ENCODE measurements around the gene NKAIN1. TPM values are rescaled to one million over a fixed set of nuclear protein-coding genes. Genes with fewer than 3 reads are reported as not detected.
A peak's percentile ranks its signal among the peaks of the same experiment; 100 is the strongest.

The NKAIN1 gene
- total and polyA plus RNA-seq, 2 experiments from 2014 or later, result 14.7 to 56.7 TPM

DNA sequence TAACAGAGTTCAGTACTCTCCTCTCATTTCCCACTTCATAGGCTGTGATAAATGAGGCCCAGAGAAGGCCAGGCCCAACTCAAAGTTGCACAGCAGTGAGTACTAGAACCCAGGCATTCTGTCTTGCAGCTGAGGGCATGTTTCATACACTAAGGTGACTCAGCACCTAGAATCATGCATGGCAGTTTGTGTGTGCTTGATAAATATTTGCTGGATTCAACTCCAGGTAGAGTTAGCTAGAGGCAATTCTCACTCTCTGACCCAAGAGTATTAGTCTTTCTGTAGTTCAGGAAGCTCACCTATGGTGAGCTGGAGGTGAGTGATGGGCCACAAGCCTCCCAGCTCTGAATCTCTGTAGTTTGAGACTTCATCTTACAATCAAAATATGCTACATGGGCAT lies 10.7 kb downstream of the NKAIN1 start:
- Histone ChIP-seq H4K20me1 (replicated peaks; ENCODE audit: insufficient read depth) (peaks cover under 1% of the 10 kb centered on the region), H3K36me3 (ENCODE audit: insufficient read depth) (no peaks in the 10 kb centered on the region), H3K4me2 (no peak overlapping the region), H3K4me3 (no peak overlapping the region), H2AFZ (no peak overlapping the region), H3K4me1 (ENCODE audit: insufficient read depth) (peaks cover 3% of the 10 kb centered on the region; the same call in 1 of the 2 replicates), H3K27me3 (ENCODE audit: insufficient read depth) (no peaks in the 10 kb centered on the region), H3K79me2 (replicated peaks; ENCODE audit: insufficient read depth) (peaks cover 15% of the 10 kb centered on the region; the same call in 1 of the 2 replicates), H3F3A (replicated peaks; ENCODE audit: low read depth) (no peaks in the 10 kb centered on the region), H3K27ac (ENCODE audit: low read depth) (no peak overlapping the region), H3K9me2 (ENCODE audit: insufficient read depth) (no peaks in the 10 kb centered on the region)
- Mint-ChIP-seq H3K4me3 (no peak overlapping the region), H3K27me3 (ENCODE audit: insufficient read depth, low read depth, poor library complexity) (no peaks in the 10 kb centered on the region), H3K4me1 (peaks cover 7% of the 10 kb centered on the region), H3K9me3 (no peaks in the 10 kb centered on the region), H3K27ac (no peak overlapping the region), H3K36me3 (ENCODE audit: low read depth) (no peaks in the 10 kb centered on the region)
- no peak for DNase-seq (ENCODE audit: low spot score)
- TF ChIP-seq ZNF331 (CRISPR knock-in tag; IDR thresholded peaks at IDR 0.05; ENCODE audit: low read depth) (no peak), POLR2AphosphoS5 (IDR thresholded peaks at IDR 0.05; ENCODE audit: low read depth) (no peak), NANOG (IDR thresholded peaks at IDR 0.05; ENCODE audit: borderline replicate concordance) (no peak), STAT1 (IDR thresholded peaks at IDR 0.05; ENCODE audit: unreplicated experiment) (no peak), JUNB (IDR thresholded peaks at IDR 0.05; ENCODE audit: unreplicated experiment) (no peak)
- TF ChIP-seq, protein P1, sequence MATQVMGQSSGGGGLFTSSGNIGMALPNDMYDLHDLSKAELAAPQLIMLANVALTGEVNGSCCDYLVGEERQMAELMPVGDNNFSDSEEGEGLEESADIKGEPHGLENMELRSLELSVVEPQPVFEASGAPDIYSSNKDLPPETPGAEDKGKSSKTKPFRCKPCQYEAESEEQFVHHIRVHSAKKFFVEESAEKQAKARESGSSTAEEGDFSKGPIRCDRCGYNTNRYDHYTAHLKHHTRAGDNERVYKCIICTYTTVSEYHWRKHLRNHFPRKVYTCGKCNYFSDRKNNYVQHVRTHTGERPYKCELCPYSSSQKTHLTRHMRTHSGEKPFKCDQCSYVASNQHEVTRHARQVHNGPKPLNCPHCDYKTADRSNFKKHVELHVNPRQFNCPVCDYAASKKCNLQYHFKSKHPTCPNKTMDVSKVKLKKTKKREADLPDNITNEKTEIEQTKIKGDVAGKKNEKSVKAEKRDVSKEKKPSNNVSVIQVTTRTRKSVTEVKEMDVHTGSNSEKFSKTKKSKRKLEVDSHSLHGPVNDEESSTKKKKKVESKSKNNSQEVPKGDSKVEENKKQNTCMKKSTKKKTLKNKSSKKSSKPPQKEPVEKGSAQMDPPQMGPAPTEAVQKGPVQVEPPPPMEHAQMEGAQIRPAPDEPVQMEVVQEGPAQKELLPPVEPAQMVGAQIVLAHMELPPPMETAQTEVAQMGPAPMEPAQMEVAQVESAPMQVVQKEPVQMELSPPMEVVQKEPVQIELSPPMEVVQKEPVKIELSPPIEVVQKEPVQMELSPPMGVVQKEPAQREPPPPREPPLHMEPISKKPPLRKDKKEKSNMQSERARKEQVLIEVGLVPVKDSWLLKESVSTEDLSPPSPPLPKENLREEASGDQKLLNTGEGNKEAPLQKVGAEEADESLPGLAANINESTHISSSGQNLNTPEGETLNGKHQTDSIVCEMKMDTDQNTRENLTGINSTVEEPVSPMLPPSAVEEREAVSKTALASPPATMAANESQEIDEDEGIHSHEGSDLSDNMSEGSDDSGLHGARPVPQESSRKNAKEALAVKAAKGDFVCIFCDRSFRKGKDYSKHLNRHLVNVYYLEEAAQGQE (IDR thresholded peaks at IDR 0.05; ENCODE audit: unreplicated experiment), result no peak
- no peak for ATAC-seq

DNA sequence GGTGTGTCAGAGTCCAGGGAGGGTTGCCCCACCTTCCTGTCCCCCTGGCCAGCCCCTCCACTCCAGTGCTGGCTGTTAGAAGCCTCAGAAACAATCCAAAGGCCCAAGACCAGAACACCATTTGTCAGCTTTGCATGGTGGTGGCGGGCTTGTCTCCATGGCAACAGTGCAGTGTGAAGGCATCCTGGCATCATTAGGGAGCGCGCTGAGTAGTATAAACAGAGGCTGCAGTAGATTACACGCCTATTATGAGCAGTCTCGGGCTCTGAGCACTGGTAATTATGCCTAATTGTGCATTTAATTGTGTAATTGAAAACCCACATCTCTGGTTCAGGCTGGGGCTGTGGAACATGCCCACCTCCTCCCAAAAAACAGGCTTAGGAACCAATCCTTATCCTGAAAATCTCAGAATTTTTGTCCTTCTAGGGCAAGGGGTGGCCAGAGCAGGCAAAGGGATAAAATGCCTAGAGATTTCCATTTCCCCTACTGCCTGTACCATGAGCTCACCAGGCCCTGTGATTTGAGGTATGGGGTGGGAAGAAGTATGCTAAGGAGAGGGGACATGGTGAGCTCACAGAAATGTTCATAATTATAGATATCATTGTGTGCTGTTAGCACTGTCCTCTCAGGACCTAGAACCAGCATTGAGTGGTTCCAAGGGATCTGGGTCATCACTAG lies 11.7 kb downstream of the NKAIN1 start:
- Histone ChIP-seq H2AFZ (no peak overlapping the region), H4K20me1 (replicated peaks; ENCODE audit: insufficient read depth) (no peaks in the 10 kb centered on the region; the same call in none of the 2 replicates), H3K27ac (ENCODE audit: low read depth) (no peak overlapping the region), H3K79me2 (replicated peaks; ENCODE audit: insufficient read depth) (peaks cover 11% of the 10 kb centered on the region; the same call in 1 of the 2 replicates), H3K36me3 (ENCODE audit: insufficient read depth) (no peaks in the 10 kb centered on the region), H3F3A (replicated peaks; ENCODE audit: low read depth) (no peaks in the 10 kb centered on the region), H3K9me2 (ENCODE audit: insufficient read depth) (no peaks in the 10 kb centered on the region), H3K27me3 (ENCODE audit: insufficient read depth) (no peaks in the 10 kb centered on the region), H3K4me1 (ENCODE audit: insufficient read depth) (peaks cover 9% of the 10 kb centered on the region; the same call in 1 of the 2 replicates), H3K4me2 (no peak overlapping the region), H3K4me3 (no peak overlapping the region)
- H3K36me3 Mint-ChIP-seq (ENCODE audit: low read depth), result no peaks in the 10 kb centered on the region
- no peak overlapping the region for H3K27ac Mint-ChIP-seq
- no peaks in the 10 kb centered on the region for H3K9me3 Mint-ChIP-seq
- peak; percentile 23; the same call in 1 of the 3 replicates for ATAC-seq
- H3K4me3 Mint-ChIP-seq, result no peak overlapping the region
- peaks cover 10% of the 10 kb centered on the region for H3K4me1 Mint-ChIP-seq
- H3K27me3 Mint-ChIP-seq (ENCODE audit: insufficient read depth, low read depth, poor library complexity), result peaks cover 5% of the 10 kb centered on the region
- peak; percentile 41 for DNase-seq (ENCODE audit: low spot score)
- TF ChIP-seq POLR2AphosphoS5 (IDR thresholded peaks at IDR 0.05; ENCODE audit: low read depth), result no peak
- TF ChIP-seq ZNF114 (CRISPR knock-in tag; IDR thresholded peaks at IDR 0.05), result no peak
- TF ChIP-seq, protein P1 (IDR thresholded peaks at IDR 0.05; ENCODE audit: unreplicated experiment), result no peak
- TF ChIP-seq EZH2 (IDR thresholded peaks at IDR 0.05; ENCODE audit: low read depth, unreplicated experiment), result no peak
- TF ChIP-seq, protein P2, sequence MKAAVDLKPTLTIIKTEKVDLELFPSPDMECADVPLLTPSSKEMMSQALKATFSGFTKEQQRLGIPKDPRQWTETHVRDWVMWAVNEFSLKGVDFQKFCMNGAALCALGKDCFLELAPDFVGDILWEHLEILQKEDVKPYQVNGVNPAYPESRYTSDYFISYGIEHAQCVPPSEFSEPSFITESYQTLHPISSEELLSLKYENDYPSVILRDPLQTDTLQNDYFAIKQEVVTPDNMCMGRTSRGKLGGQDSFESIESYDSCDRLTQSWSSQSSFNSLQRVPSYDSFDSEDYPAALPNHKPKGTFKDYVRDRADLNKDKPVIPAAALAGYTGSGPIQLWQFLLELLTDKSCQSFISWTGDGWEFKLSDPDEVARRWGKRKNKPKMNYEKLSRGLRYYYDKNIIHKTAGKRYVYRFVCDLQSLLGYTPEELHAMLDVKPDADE (IDR thresholded peaks at IDR 0.05), result no peak
- no peak for TF ChIP-seq NANOG (IDR thresholded peaks at IDR 0.05; ENCODE audit: borderline replicate concordance)

Data from GM23338 (cell line).